Prostate gland (tissue), 2 donors: ENCODE results near the gene TMEM190.
"Not testable (repeated sequence)": the region's sequence is repeated elsewhere in the genome, so short reads cannot be mapped to it uniquely, and the experiment has no call there.

Experiments used
- CTCF ChIP-seq, 4 experiments: fragments of 200-600 bp in 2 of 4; fragments of 450-650 bp in 2 of 4; sonication (generic) in 2 of 4; IDR thresholded peaks; 1 replicate in 3 of 4; 2 replicates in 1 of 4; pipeline ENCODE4 v1.5.1; 2016 to 2019; ENCODE audit warnings: antibody characterized with exemption in 4 of 4, mild to moderate bottlenecking in 2 of 4, moderate library complexity in 2 of 4
- POLR2AphosphoS5 ChIP-seq: sonication (generic); formaldehyde crosslinking; IDR thresholded peaks from one replicate; pipeline ENCODE4 v1.6.1; 2017; ENCODE audit warnings: antibody characterized with exemption

DNA sequence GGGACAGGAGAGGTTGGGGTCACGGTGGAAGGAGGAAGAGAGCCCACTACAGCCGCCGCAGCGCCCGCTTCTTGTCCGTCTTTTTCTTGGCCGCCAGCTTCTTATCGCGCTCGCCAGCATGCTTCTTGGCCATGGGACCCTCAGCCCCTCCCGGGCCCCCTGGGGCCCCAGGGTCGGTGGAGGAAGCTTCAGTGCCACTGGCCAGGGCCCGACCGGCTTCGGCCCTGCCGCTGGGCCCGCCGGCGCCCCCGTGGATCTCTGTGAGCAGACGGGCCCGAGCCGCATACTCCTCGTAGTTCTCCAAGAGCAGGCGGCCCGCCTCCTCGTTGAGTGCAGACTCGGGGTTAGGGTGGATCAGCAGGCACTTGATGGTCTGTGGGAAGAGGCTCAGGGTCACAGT lies 24.8 kb downstream of the TMEM190 start:
- TF ChIP-seq CTCF (IDR thresholded peaks at IDR 0.05); POLR2AphosphoS5: not testable (repeated sequence)
